GM12874 (cell line): ENCODE results near the gene PTPN14.

ENCODE experiments used
- CTCF ChIP-seq: IDR thresholded peaks from 2 replicates; pipeline ENCODE4 v1.5.1; 2011; ENCODE audit warnings: low read depth, mild to moderate bottlenecking, control low read depth, low read length, moderate library complexity; ENCODE audit not compliant: insufficient read depth

Gene PTPN14

DNA sequence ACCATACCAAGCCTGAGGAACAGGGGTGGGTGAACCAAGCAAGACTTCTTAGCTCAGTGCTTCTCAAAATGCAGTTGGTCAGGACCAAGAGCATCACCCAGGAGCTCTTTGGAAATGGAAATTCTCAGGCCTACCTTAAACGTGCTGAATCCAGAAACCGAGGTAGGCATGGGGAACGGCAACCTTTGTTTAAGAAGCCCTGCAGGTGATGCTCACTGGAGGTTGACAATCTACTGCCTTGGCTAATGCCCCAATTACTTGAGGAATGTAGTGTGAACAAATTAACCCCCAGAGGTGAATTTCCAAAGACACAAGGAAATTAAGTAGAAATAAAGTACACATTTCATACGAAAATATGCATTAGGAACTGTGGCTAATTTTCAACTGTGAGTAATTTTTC is 5.3 kb downstream of the PTPN14 start:
- TF ChIP-seq CTCF: no peak

DNA sequence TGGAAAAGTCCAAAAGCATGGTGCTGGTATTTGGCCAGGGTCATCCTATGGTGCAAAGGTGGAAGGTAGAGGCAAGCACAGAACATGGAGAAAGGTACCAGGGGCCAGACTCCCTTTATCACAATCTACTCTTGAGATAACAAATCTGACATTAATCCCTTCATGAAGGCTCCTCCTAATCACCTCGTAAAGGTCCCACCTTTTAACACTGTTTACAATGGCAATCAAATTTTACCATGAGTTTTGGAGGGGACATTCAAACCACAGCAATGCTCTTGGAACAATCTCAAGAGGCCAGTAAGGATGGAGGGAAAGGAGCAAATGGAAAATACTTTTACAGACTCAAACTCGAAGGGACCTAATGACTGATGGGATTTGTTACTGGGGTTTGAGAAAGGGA is 6.1 kb downstream of the PTPN14 start:
- no peak for TF ChIP-seq CTCF

GRCh38 chr1:214544791-214545190 is 6.6 kb downstream of the PTPN14 start:
- TF ChIP-seq CTCF: no peak

DNA sequence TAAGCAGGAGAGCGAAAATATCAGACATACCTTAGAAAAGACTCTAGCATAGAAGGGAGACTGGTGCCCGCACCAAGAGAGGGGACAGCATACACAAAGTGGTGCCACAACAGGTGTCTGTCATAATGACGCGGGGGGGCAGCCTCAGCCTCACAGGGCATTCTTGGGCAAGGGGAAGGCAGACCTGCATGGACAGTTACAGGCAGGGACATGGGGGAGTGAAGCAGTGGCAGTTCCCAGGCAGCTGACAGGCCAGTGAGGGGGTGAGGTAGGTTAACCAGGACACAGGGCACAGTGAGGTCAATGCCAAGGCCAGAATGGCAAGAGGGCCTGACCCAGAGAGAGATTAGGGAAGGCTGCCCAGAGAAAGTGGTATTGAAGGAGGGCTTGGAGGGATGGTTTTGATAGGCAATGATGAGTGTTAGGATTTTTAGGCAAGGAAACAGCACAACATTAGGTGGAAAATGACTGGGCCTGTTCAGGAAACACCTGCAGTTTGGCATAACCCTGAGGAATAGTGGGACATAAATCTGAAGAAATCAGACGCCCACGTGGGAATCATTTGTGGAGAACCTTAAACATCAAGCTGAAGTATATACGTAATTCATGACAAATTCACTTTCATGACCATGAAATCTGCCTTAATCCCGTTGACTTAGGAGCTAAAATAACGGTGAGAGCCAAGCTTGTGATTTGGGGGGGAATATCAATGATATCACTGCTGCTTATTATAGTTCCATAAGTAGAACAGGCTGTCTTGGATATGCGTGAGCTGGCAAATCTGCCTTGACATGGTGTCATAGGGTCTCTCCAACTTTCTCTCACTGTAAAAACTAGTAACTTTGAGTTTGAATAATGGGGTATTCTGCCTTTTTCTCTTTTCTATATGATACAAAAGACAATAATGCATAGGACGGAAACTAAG is 8.9 kb downstream of the PTPN14 start:
- no peak for TF ChIP-seq CTCF

GRCh38 chr1:214541693-214542092 is 9.7 kb downstream of the PTPN14 start:
- TF ChIP-seq CTCF: no peak

DNA sequence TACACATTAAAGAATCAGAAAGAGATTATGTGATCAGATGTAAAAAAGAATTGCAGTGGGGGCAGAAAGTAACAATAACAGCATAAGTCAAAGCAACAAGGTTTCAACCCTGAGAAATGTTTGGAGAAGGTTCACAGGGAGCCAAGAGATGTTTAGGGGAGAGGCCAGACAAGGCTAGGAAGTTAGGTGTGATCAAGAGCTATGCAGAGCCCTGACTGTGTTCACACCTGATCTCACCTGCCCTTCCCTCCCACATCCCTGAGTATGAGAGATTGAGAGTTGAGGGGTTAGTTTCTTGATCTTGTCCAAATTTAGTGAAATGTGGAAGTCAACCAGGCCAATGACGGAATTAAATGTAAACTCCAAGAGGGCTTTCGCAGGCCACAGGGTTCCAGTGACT is 10.2 kb downstream of the PTPN14 start:
- no peak for TF ChIP-seq CTCF

DNA sequence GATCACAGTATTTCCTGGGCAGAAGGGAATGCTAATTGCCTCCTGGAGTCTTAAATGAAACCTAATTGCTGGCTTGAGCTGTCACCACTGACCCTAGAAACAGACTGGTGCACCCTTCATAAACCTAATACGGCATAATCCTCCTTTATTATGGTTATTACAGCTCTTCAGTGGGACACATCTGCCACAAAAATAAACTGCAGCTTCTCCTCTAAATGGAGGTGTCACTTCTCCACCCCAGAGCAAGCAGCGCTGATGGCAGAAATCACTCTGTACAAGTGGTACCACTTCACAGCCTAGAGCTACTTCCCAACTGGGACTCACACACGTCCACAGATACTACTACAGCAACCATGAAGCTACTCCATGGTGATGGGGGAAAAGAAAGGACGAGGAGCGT is 11.1 kb downstream of the PTPN14 start:
- TF ChIP-seq CTCF: no peak
